Adrenal gland (tissue), 5 donors: ENCODE measurements around the gene GTF2H1.

Experiments
- CTCF ChIP-seq, 6 experiments: fragments of 450-650 bp in 4 of 6; fragments of 200-600 bp in 2 of 6; sonication (generic) in 1 of 6; IDR thresholded peaks; 1 replicate in 5 of 6; 2 replicates in 1 of 6; pipeline versions ENCODE4 v1.5.1 to v1.8.0; 2016 to 2021; ENCODE audit warnings: antibody characterized with exemption in 6 of 6, mild to moderate bottlenecking in 2 of 6, moderate library complexity in 1 of 6
- POLR2A ChIP-seq, 2 donors: fragments of 450-650 bp; IDR thresholded peaks; one replicate each; pipeline ENCODE4 v1.6.1; 2017; ENCODE audit warnings: antibody characterized with exemption in 2 of 2, mild to moderate bottlenecking in 2 of 2, moderate library complexity in 1 of 2
- donor health status: DM: no; HTN: no; CAD: no.

GRCh38 chr11:18295316-18295715 lies 27.1 kb upstream of the GTF2H1 start:
- TF ChIP-seq CTCF (IDR thresholded peaks at IDR 0.05), result no peak
- no peak for TF ChIP-seq POLR2A (IDR thresholded peaks at IDR 0.05)
